Thyroid gland (tissue), 4 donors: Measurements from ENCODE around the gene SNCAIP.

Experiments
- POLR2A ChIP-seq, 2 donors: fragments of 450-650 bp; IDR thresholded peaks; one replicate each; pipeline ENCODE4 v1.6.1; 2017; ENCODE audit warnings: antibody characterized with exemption in 2 of 2, mild to moderate bottlenecking in 2 of 2, moderate library complexity in 1 of 2
- TF ChIP-seq, protein P1 (sequence below), 6 experiments: fragments of 200-600 bp in 3 of 6; fragments of 450-650 bp in 3 of 6; sonication (generic) in 3 of 6; IDR thresholded peaks; one replicate each; pipeline ENCODE4 v1.5.1; 2016 to 2019; ENCODE audit warnings: antibody characterized with exemption in 6 of 6, mild to moderate bottlenecking in 2 of 6, inconsistent platforms in 1 of 6, moderate library complexity in 1 of 6

DNA sequence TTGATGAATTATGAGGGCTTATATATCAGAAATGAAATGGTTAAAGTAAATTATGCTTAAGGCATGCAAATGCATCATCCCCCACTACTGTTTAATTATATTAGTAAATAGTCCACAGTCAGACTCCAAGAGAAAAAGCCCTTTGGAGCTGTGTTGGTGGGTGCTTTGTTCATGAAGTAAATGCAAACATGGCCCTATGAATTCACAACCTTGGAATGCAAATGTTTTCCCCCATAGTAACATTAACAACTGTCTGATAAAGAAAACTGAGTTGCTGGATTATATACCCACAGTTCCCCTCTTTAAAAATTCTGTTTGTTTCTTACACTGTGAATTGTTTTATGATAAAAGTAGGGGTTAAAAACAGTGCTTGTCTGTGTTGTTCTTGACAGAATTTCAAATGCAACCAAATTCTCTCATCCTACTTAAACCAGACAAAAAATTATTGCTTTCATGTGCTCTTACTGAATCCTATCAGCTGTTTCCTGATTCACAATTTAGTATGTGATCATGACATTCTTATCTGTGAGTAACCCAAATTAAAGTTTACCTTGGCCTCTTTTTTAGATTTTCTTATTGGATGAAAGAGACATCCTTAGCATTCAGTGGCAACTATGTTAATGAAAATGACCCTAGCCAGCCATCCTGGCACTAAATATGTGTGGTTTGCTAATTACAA lies 48.5 kb upstream of the SNCAIP start:
- TF ChIP-seq, protein P1, sequence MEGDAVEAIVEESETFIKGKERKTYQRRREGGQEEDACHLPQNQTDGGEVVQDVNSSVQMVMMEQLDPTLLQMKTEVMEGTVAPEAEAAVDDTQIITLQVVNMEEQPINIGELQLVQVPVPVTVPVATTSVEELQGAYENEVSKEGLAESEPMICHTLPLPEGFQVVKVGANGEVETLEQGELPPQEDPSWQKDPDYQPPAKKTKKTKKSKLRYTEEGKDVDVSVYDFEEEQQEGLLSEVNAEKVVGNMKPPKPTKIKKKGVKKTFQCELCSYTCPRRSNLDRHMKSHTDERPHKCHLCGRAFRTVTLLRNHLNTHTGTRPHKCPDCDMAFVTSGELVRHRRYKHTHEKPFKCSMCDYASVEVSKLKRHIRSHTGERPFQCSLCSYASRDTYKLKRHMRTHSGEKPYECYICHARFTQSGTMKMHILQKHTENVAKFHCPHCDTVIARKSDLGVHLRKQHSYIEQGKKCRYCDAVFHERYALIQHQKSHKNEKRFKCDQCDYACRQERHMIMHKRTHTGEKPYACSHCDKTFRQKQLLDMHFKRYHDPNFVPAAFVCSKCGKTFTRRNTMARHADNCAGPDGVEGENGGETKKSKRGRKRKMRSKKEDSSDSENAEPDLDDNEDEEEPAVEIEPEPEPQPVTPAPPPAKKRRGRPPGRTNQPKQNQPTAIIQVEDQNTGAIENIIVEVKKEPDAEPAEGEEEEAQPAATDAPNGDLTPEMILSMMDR (IDR thresholded peaks at IDR 0.05), result no peak
- TF ChIP-seq POLR2A (IDR thresholded peaks at IDR 0.05), result no peak
